Activated CD8-positive, alpha-beta memory T cell treated with anti-CD3 and anti-CD28 coated beads, Interleukin-2, amount 50 U/mL, for 1 hour (primary cell): ENCODE data around the gene SMG6.

Experiments
- DNase-seq: peaks from one replicate; pipeline ENCODE4 v3.0.0-alpha.2; 2020; ENCODE audit errors: extremely low read depth

The SMG6 gene

GRCh38 chr17:2060681-2061440 lies 242.7 kb downstream of the SMG6 start:
- DNase-seq: no peak

- no peak for DNase-seq
Observed at GRCh38 chr17:2060385-2060658, 243.3 kb downstream of the SMG6 start.

GRCh38 chr17:2059547-2060384 lies 243.8 kb downstream of the SMG6 start:
- no peak for DNase-seq

GRCh38 chr17:2058586-2059546 lies 244.7 kb downstream of the SMG6 start:
- DNase-seq: no peak

GRCh38 chr17:2057760-2058585 lies 245.6 kb downstream of the SMG6 start:
- DNase-seq: no peak

- no peak for DNase-seq
Observed at GRCh38 chr17:2057175-2057759, 246.3 kb downstream of the SMG6 start.

GRCh38 chr17:2056206-2057174 lies 247.1 kb downstream of the SMG6 start:
- no peak for DNase-seq

GRCh38 chr17:2055292-2056205 lies 248.0 kb downstream of the SMG6 start:
- no peak for DNase-seq

GRCh38 chr17:2054512-2055291 lies 248.9 kb downstream of the SMG6 start, which contains the start of gene HIC1:
Gene HIC1, plus strand, starts transcription at chr17:2055103. Its CDS starts 1,588 bp downstream, at chr17:2056691.
- no peak for DNase-seq

- no peak for DNase-seq
Observed at GRCh38 chr17:2054262-2054511, 249.4 kb downstream of the SMG6 start.

GRCh38 chr17:2053380-2054261 lies 250.0 kb downstream of the SMG6 start:
- DNase-seq: no peak

- no peak for DNase-seq
Observed at GRCh38 chr17:2051933-2052559, 251.5 kb downstream of the SMG6 start.

- no peak for DNase-seq
Observed at GRCh38 chr17:2051061-2051932, 252.3 kb downstream of the SMG6 start.

GRCh38 chr17:2050300-2051060 lies 253.1 kb downstream of the SMG6 start:
- no peak for DNase-seq
